Neural progenitor cell (in vitro differentiated cells): ENCODE data around the gene SUPT4H1.

Experiments
- CTCF ChIP-seq: fragments of 200-600 bp; sonication (generic); IDR thresholded peaks from 2 replicates; pipeline ENCODE4 v1.5.1; 2017; ENCODE audit warnings: antibody characterized with exemption, mild to moderate bottlenecking
- EZH2 ChIP-seq: fragments of 200-600 bp; sonication (generic); IDR thresholded peaks from 2 replicates; pipeline ENCODE4 v1.6.1; 2017; ENCODE audit warnings: antibody characterized with exemption, mild to moderate bottlenecking, moderate library complexity

- TF ChIP-seq CTCF (no peak), EZH2 (no peak)
These were observed 30.3 kb upstream of the SUPT4H1 start for GRCh38 chr17:58382108-58382871.
